BJ (cell line): Measurements from ENCODE around the gene CD38. TPM values are rescaled to one million over a fixed set of nuclear protein-coding genes. Genes with fewer than 3 reads are reported as not detected.

Experiments used
- CTCF ChIA-PET: fragments of 350-600 bp; formaldehyde crosslinking; extraction: SDS; loops from one replicate; lab custom pipeline; 2021; ENCODE audit warnings: antibody characterized with exemption, inconsistent platforms; lab: Yijun Ruan, JAX
- POLR2A ChIA-PET: fragments of 300-600 bp; sonication (Branson Sonifier 250); formaldehyde crosslinking; extraction: SDS; loops from one replicate; lab custom pipeline; 2021; ENCODE audit warnings: antibody characterized with exemption; lab: Charles Lee
- DNase-seq: peaks from one replicate; pipeline ENCODE4 v3.0.0-alpha.2; 2011; ENCODE audit warnings: low read depth
- H3K27me3 ChIP-seq: 2 replicates; pipeline ENCODE4 v1.6.0; 2011; ENCODE audit warnings: low read length; ENCODE audit not compliant: control insufficient read depth, insufficient read depth
- H3K36me3 ChIP-seq: 2 replicates; pipeline ENCODE4 v1.5.1; 2011; ENCODE audit warnings: low read length; ENCODE audit not compliant: control insufficient read depth, insufficient read depth
- H3K4me3 ChIP-seq: 2 replicates; pipeline ENCODE4 v1.5.1; 2011; ENCODE audit warnings: low read depth, mild to moderate bottlenecking, control low read depth, low read length
- CTCF ChIP-seq: IDR thresholded peaks from 2 replicates; pipeline ENCODE4 v1.5.1; 2011; ENCODE audit warnings: low read depth, mild to moderate bottlenecking, control low read depth, inconsistent platforms, low read length, moderate library complexity; ENCODE audit not compliant: insufficient read depth
- polyA plus RNA-seq: library from polyadenylated mRNA; depleted of rRNA; stranded (reverse); fragments of >200 nt; gene quantifications from 2 replicates; pipeline ENCODE4 v1.2.3, GENCODE V29; 2011

CD38 gene
- polyA plus RNA-seq, 1 experiment = not detected

GRCh38 chr4:15805583-15806517 lies 27.7 kb downstream of the CD38 start:
- POLR2A ChIA-PET = interaction anchor here (0.6 kb wide), 1 partner anchor 8 kb away, joined by 3 read pairs; no protein-coding TSS in a partner anchor
- no peaks in the 10 kb centered on the region for H3K36me3 ChIP-seq
- DNase-seq = no peak
- TF ChIP-seq CTCF = peak; percentile 71
- H3K27me3 ChIP-seq = peaks cover 3% of the 10 kb centered on the region; the same call in 1 of the 2 replicates
- no peak overlapping the region for H3K4me3 ChIP-seq
- CTCF ChIA-PET = interaction anchor here (0.6 to 6.8 kb wide), 30 partner anchors 10 to 335 kb away, joined by 3 to 45 read pairs (median 4); partner anchors contain the start of gene CD38

GRCh38 chr4:15809058-15809457 lies 30.9 kb downstream of the CD38 start:
- no peak for DNase-seq
- Histone ChIP-seq H3K27me3 (peaks cover 3% of the 10 kb centered on the region; the same call in 1 of the 2 replicates), H3K4me3 (no peak overlapping the region), H3K36me3 (no peaks in the 10 kb centered on the region)
- no peak for TF ChIP-seq CTCF
- CTCF ChIA-PET = interaction anchor here (1.0 to 6.8 kb wide), 5 partner anchors 74 to 330 kb away, joined by 3 to 45 read pairs (median 32); no protein-coding TSS in a partner anchor
- POLR2A ChIA-PET = no interaction called here

GRCh38 chr4:15809466-15809865 lies 31.3 kb downstream of the CD38 start:
- Histone ChIP-seq H3K36me3 (no peaks in the 10 kb centered on the region), H3K27me3 (peaks cover 3% of the 10 kb centered on the region; the same call in 1 of the 2 replicates), H3K4me3 (no peak overlapping the region)
- POLR2A ChIA-PET = no interaction called here
- CTCF ChIA-PET = interaction anchor here (2.6 to 6.8 kb wide), 4 partner anchors 73 to 192 kb away, joined by 7 to 45 read pairs (median 35); no protein-coding TSS in a partner anchor
- TF ChIP-seq CTCF = no peak
- no peak for DNase-seq

- POLR2A ChIA-PET = no interaction called here
- Histone ChIP-seq H3K27me3 (0 out of 2 replicates have a peak, but pooled peaks cover 1% of the 10 kb centered on the region), H3K4me3 (no peak overlapping the region), H3K36me3 (no peaks in the 10 kb centered on the region)
- CTCF ChIA-PET = no interaction called here
- DNase-seq = no peak
- TF ChIP-seq CTCF = no peak
Measured at GRCh38 chr4:15811703-15812337, 33.7 kb downstream of the CD38 start.
